OCI-M1 (cell line): ENCODE data around the gene PLEK.
"Not testable (repeated sequence)": the region's sequence is repeated elsewhere in the genome, so short reads cannot be mapped to it uniquely, and the experiment has no call there.

Experiments used
- DNase-seq: peaks from one replicate; lab custom pipeline; 2025; lab: John Stamatoyannopoulos, UW

The PLEK gene

GRCh38 chr2:68441994-68442322, 76.9 kb downstream of the PLEK start:
- no peak for DNase-seq

DNA sequence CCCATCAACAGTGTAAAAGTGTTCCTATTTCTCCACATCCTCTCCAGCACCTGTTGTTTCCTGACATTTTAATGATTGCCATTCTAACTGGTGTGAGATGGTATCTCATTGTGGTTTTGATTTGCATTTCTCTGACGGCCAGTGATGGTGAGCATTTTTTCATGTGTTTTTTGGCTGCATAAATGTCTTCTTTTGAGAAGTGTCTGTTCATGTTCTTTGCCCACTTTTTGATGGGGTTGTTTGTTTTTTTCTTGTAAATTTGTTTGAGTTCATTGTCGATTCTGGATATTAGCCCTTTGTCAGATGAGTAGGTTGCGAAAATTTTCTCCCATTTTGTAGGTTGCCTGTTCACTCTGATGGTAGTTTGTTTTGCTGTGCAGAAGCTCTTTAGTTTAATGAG, 81.3 kb downstream of the PLEK start:
- DNase-seq: not testable (repeated sequence)
